ENCODE measurements around the gene TES.

The TES gene

GRCh38 chr7:116216956-116217571, 6.7 kb downstream of the TES start:
- Histone ChIP-seq H3K4me1 (ENCODE audit: control insufficient read depth in 1 of 2, insufficient read depth in 1 of 2, low read depth in 1 of 2, low read length in 1 of 2) (peaks cover 54 to 71% of the 10 kb centered on the region in 2 experiments), H3K9me3 (no peaks in the 10 kb centered on the region), H3K27ac (no peak overlapping the region), H3K36me3 (no peaks in the 10 kb centered on the region), H3K27me3 (no peaks in the 10 kb centered on the region), H3K4me3 (ENCODE audit: low read depth in 1 of 2, low read length in 1 of 2) (no peak overlapping the region)
- no peak for TF ChIP-seq CTCF (IDR thresholded peaks at IDR 0.05)

- Histone ChIP-seq H3K36me3 (no peaks in the 10 kb centered on the region), H3K27ac (no peak overlapping the region), H3K4me3 (ENCODE audit: low read depth in 1 of 2, low read length in 1 of 2) (no peak overlapping the region), H3K9me3 (no peaks in the 10 kb centered on the region), H3K27me3 (no peaks in the 10 kb centered on the region), H3K4me1 (ENCODE audit: control insufficient read depth in 1 of 2, insufficient read depth in 1 of 2, low read depth in 1 of 2, low read length in 1 of 2) (peaks cover 43 to 60% of the 10 kb centered on the region in 2 experiments)
- no peak for TF ChIP-seq CTCF (IDR thresholded peaks at IDR 0.05)
Observed at GRCh38 chr7:116218051-116218645, 7.8 kb downstream of the TES start.

GRCh38 chr7:116218747-116219146, 8.4 kb downstream of the TES start:
- Histone ChIP-seq H3K9me3 (no peaks in the 10 kb centered on the region), H3K27me3 (no peaks in the 10 kb centered on the region), H3K27ac (peak overlapping the region; percentile 35), H3K4me3 (ENCODE audit: low read depth in 1 of 2, low read length in 1 of 2) (no peak overlapping the region), H3K36me3 (no peaks in the 10 kb centered on the region), H3K4me1 (ENCODE audit: control insufficient read depth in 1 of 2, insufficient read depth in 1 of 2, low read depth in 1 of 2, low read length in 1 of 2) (peaks cover 37 to 54% of the 10 kb centered on the region in 2 experiments)
- no peak for TF ChIP-seq CTCF (IDR thresholded peaks at IDR 0.05)

- Histone ChIP-seq H3K4me3 (ENCODE audit: low read depth in 1 of 2, low read length in 1 of 2) (no peak overlapping the region), H3K9me3 (no peaks in the 10 kb centered on the region), H3K4me1 (ENCODE audit: control insufficient read depth in 1 of 2, insufficient read depth in 1 of 2, low read depth in 1 of 2, low read length in 1 of 2) (peaks cover 32 to 49% of the 10 kb centered on the region in 2 experiments), H3K27ac (peak overlapping the region; percentile 35), H3K27me3 (no peaks in the 10 kb centered on the region), H3K36me3 (no peaks in the 10 kb centered on the region)
- TF ChIP-seq CTCF (IDR thresholded peaks at IDR 0.05) = no peak
Observed at GRCh38 chr7:116219288-116219687, 8.9 kb downstream of the TES start.

- H3K27me3 ChIP-seq = no peaks in the 10 kb centered on the region
- no peak for TF ChIP-seq CTCF (IDR thresholded peaks at IDR 0.05)
- H3K36me3 ChIP-seq = no peaks in the 10 kb centered on the region
- no peak overlapping the region for H3K4me3 ChIP-seq (ENCODE audit: low read depth in 1 of 2, low read length in 1 of 2)
- no peaks in the 10 kb centered on the region for H3K9me3 ChIP-seq
- no peak overlapping the region for H3K27ac ChIP-seq
- H3K4me1 ChIP-seq (ENCODE audit: control insufficient read depth in 1 of 2, insufficient read depth in 1 of 2, low read depth in 1 of 2, low read length in 1 of 2) = peaks cover 27 to 43% of the 10 kb centered on the region in 2 experiments
Observed at GRCh38 chr7:116219834-116220233, 9.5 kb downstream of the TES start.
